Mesenchymal stem cell (in vitro differentiated cells and primary cell): ENCODE results near the gene TMEM233.

Experiments
- DNase-seq: peaks from one replicate; pipeline ENCODE4 v3.0.0-alpha.2; 2013
- H2AFZ ChIP-seq: one replicate; pipeline ENCODE4 v1.6.1; 2013; ENCODE audit warnings: low read depth, mild to moderate bottlenecking, control low read depth, inconsistent platforms, low read length, moderate library complexity
- H2AK5ac ChIP-seq: 2 replicates; pipeline ENCODE4 v1.6.1; 2013; ENCODE audit warnings: low read length, moderate library complexity, mild to moderate bottlenecking, inconsistent platforms; ENCODE audit not compliant: severe bottlenecking
- H2BK120ac ChIP-seq: one replicate; pipeline ENCODE4 v1.6.1; 2013; ENCODE audit warnings: low read depth, mild to moderate bottlenecking, inconsistent platforms, low read length, moderate library complexity
- H2BK12ac ChIP-seq, 2 experiments: one replicate each; pipeline ENCODE4 v1.6.1; 2013; ENCODE audit warnings: inconsistent platforms in 2 of 2, low read length in 2 of 2, mild to moderate bottlenecking in 2 of 2, moderate library complexity in 2 of 2, control low read depth in 1 of 2
- H2BK15ac ChIP-seq: one replicate; pipeline ENCODE4 v1.6.1; 2013; ENCODE audit warnings: mild to moderate bottlenecking, low read depth, inconsistent platforms; ENCODE audit not compliant: poor library complexity, severe bottlenecking
- H2BK5ac ChIP-seq: 2 replicates; pipeline ENCODE4 v1.6.1; 2013; ENCODE audit warnings: low read depth, mild to moderate bottlenecking, low read length, control low read depth, inconsistent platforms; ENCODE audit not compliant: poor library complexity, severe bottlenecking
- H3K14ac ChIP-seq, 2 experiments: one replicate each; pipeline ENCODE4 v1.6.1; 2013; ENCODE audit warnings: inconsistent platforms in 2 of 2, low read length in 2 of 2, control low read depth in 1 of 2, mild to moderate bottlenecking in 1 of 2, moderate library complexity in 1 of 2
- H3K18ac ChIP-seq, 2 experiments: one replicate each; pipeline ENCODE4 v1.6.1; 2013; ENCODE audit warnings: inconsistent platforms in 2 of 2, low read length in 2 of 2, control low read depth in 1 of 2, low read depth in 1 of 2, mild to moderate bottlenecking in 1 of 2
- H3K23ac ChIP-seq, 2 experiments: one replicate each; pipeline ENCODE4 v1.6.1; 2013; ENCODE audit warnings: inconsistent platforms in 2 of 2, low read length in 2 of 2, mild to moderate bottlenecking in 2 of 2, moderate library complexity in 2 of 2, control low read depth in 1 of 2
- H3K27ac ChIP-seq: 2 replicates; pipeline ENCODE4 v1.5.1; 2013; ENCODE audit warnings: mild to moderate bottlenecking, moderate library complexity, low read length, control low read depth, inconsistent platforms; ENCODE audit not compliant: poor library complexity, severe bottlenecking
- H3K27me3 ChIP-seq, 2 experiments: 2 replicates each; pipeline versions ENCODE4 v1.6.1 to v1.7.0; 2013; ENCODE audit warnings: low read length in 2 of 2, mild to moderate bottlenecking in 2 of 2, moderate library complexity in 2 of 2, control low read depth in 1 of 2, inconsistent platforms in 1 of 2; ENCODE audit not compliant: control insufficient read depth in 1 of 2, insufficient read depth in 1 of 2
- H3K36me3 ChIP-seq, 2 experiments: 2 replicates each; pipeline versions ENCODE4 v1.6.1 to v1.7.0; 2013; ENCODE audit warnings: low read length in 2 of 2, control low read depth in 1 of 2, inconsistent platforms in 1 of 2, low read depth in 1 of 2, mild to moderate bottlenecking in 1 of 2; ENCODE audit not compliant: insufficient read depth in 2 of 2, control insufficient read depth in 1 of 2
- H3K4ac ChIP-seq, 2 experiments: one replicate each; pipeline ENCODE4 v1.6.1; 2013; ENCODE audit warnings: inconsistent platforms in 2 of 2, low read length in 2 of 2, mild to moderate bottlenecking in 2 of 2, moderate library complexity in 2 of 2, control low read depth in 1 of 2, low read depth in 1 of 2
- H3K4me1 ChIP-seq: 2 replicates; pipeline ENCODE4 v1.6.1; 2013; ENCODE audit warnings: low read depth, low read length, control low read depth; ENCODE audit not compliant: control insufficient read depth, insufficient read depth
- H3K4me2 ChIP-seq: 2 replicates; pipeline ENCODE4 v1.6.1; 2013; ENCODE audit warnings: low read length, mild to moderate bottlenecking, inconsistent platforms; ENCODE audit not compliant: poor library complexity, severe bottlenecking
- H3K4me3 ChIP-seq, 2 experiments: 2 replicates each; pipeline versions ENCODE4 v1.5.1 to v1.7.0; 2013; ENCODE audit warnings: low read length in 2 of 2, mild to moderate bottlenecking in 2 of 2, control low read depth in 1 of 2, low read depth in 1 of 2; ENCODE audit not compliant: insufficient read depth in 1 of 2
- H3K79me1 ChIP-seq: replicated peaks from 2 replicates; pipeline ENCODE4 v1.6.1; 2013; ENCODE audit warnings: mild to moderate bottlenecking, control low read depth, low read length, inconsistent platforms; ENCODE audit not compliant: poor library complexity, severe bottlenecking
- H3K9ac ChIP-seq: 2 replicates; pipeline ENCODE4 v1.7.0; 2013; ENCODE audit warnings: mild to moderate bottlenecking, low read length, moderate library complexity
- H3K9me3 ChIP-seq: 2 replicates; pipeline ENCODE4 v1.7.0; 2013; ENCODE audit warnings: mild to moderate bottlenecking, low read length; ENCODE audit not compliant: control insufficient read depth
- H4K8ac ChIP-seq: one replicate; pipeline ENCODE4 v1.6.1; 2013; ENCODE audit warnings: inconsistent platforms, mild to moderate bottlenecking, low read length, moderate library complexity
- H4K91ac ChIP-seq: one replicate; pipeline ENCODE4 v1.6.1; 2013; ENCODE audit warnings: mild to moderate bottlenecking, low read length, inconsistent platforms
- WGBS: methylation state at CpG from one replicate; pipeline ENCODE4 v1.1.7; 2013; ENCODE audit warnings: mixed read lengths; 5-methylcytosine and 5-hydroxymethylcytosine counted together

TMEM233 gene

DNA sequence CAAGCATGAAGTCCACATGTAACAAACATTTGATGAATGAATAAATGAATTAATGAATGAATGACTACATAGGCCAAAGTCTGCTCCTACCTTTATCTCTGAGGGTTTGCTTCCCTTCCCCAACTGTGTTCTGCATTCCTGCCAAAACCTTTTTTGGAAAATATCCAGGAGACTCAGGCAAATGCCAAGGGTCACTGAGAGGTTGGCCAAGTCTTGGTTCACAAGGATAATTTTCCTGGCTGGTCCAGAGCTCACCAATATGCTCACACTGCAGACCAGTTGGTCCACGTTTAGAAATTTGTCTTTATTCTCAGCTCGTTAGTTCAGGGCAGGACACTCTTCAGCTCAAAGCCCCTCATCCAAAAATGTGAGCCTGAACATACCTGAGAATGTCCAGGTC is 10.2 kb downstream of the TMEM233 start:
- DNase-seq, result no peak
- Histone ChIP-seq H3K18ac (no peak overlapping the region), H4K91ac (no peak overlapping the region), H2BK5ac (no peak overlapping the region), H3K79me1 (no peaks in the 10 kb centered on the region), H3K4me2 (no peak overlapping the region), H3K4ac (no peak overlapping the region), H2BK15ac (no peak overlapping the region), H3K14ac (no peak overlapping the region), H3K4me3 (no peak overlapping the region), H2AFZ (no peak overlapping the region), H2BK12ac (no peak overlapping the region), H3K36me3 (no peaks in the 10 kb centered on the region), H4K8ac (no peak overlapping the region), H3K23ac (no peak overlapping the region), H3K9me3 (no peaks in the 10 kb centered on the region), H2BK120ac (no peak overlapping the region), H2AK5ac (no peak overlapping the region), H3K4me1 (no peaks in the 10 kb centered on the region), H3K9ac (no peak overlapping the region), H3K27ac (no peak overlapping the region), H3K27me3 (no peaks in the 10 kb centered on the region)
- 56% methylated on average over 2 of the region's 2 CpGs for WGBS

DNA sequence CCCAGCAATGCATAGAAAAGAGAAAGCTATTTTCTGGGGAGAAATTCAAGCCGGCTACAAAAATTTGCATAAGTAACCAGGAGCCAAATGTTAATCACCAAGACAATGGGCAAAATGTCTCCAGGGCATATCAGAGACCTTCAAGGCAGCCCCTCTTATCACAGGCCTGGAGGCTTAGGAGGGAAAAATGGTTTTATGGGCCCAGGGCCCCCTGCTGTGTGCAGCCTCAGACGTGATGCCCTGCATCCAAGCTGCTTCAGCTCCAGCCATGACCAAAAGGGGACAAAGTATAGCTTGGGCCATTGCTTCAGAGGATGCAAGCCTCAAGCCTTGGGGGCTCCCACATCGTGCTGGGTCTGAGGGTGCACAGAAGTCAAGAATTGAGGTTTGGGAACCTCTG is 15.8 kb downstream of the TMEM233 start:
- 49% methylated on average over 3 of the region's 3 CpGs for WGBS
- H3K4me2 ChIP-seq, result no peak overlapping the region
- no peak overlapping the region for H3K14ac ChIP-seq
- no peaks in the 10 kb centered on the region for H3K36me3 ChIP-seq
- no peak overlapping the region for H2AFZ ChIP-seq
- H3K4ac ChIP-seq, result no peak overlapping the region
- H2BK12ac ChIP-seq, result no peak overlapping the region
- no peak for DNase-seq
- H3K79me1 ChIP-seq, result no peaks in the 10 kb centered on the region
- H3K4me3 ChIP-seq, result no peak overlapping the region
- H4K8ac ChIP-seq, result no peak overlapping the region
- no peak overlapping the region for H2AK5ac ChIP-seq
- no peak overlapping the region for H3K9ac ChIP-seq
- no peak overlapping the region for H2BK120ac ChIP-seq
- H2BK15ac ChIP-seq, result no peak overlapping the region
- no peaks in the 10 kb centered on the region for H3K4me1 ChIP-seq
- no peak overlapping the region for H3K18ac ChIP-seq
- H3K27me3 ChIP-seq, result no peaks in the 10 kb centered on the region
- H3K23ac ChIP-seq, result no peak overlapping the region
- no peaks in the 10 kb centered on the region for H3K9me3 ChIP-seq
- no peak overlapping the region for H2BK5ac ChIP-seq
- no peak overlapping the region for H3K27ac ChIP-seq
- no peak overlapping the region for H4K91ac ChIP-seq

DNA sequence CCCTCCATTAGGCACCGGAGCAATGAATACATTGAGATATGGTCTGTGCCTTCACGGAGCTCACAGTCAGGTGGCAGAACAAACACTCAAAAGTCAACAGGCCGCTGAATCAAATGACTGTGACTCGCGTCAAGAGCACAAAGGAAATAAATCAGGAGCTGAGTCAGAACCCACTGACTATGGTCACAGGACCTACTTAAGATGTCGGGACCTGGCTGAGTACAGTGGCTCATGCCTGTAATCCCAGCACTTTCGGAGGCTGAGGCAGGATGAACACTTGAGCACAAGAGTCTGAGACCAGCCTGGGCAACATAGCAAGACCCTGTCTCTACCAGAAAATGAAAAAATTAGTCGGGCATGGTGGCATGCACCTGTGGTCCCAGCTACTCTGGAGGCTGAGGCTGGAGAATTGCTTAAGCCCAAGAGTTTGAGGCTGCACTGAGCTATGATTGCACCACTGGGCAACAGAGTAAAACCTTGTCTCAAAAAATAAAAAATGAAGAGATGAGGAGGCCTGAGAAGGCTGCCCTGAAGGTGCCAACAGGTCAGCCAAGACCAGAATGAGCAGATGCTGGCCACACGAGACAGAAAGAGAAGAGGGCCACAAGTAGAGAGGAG is 19.9 kb downstream of the TMEM233 start:
- no peak for DNase-seq
- Histone ChIP-seq H3K4me3 (no peak overlapping the region), H2BK15ac (no peak overlapping the region), H2BK120ac (no peak overlapping the region), H2BK5ac (no peak overlapping the region), H2BK12ac (no peak overlapping the region), H3K9ac (no peak overlapping the region), H4K8ac (no peak overlapping the region), H3K4me1 (no peaks in the 10 kb centered on the region), H3K18ac (no peak overlapping the region), H3K4ac (no peak overlapping the region), H4K91ac (no peak overlapping the region), H3K27me3 (no peaks in the 10 kb centered on the region), H2AK5ac (no peak overlapping the region), H3K36me3 (no peaks in the 10 kb centered on the region), H3K4me2 (no peak overlapping the region), H3K23ac (no peak overlapping the region), H3K79me1 (no peaks in the 10 kb centered on the region), H3K9me3 (no peaks in the 10 kb centered on the region), H2AFZ (no peak overlapping the region), H3K27ac (no peak overlapping the region), H3K14ac (no peak overlapping the region)
- WGBS, result 69% methylated on average over 9 of the region's 9 CpGs

DNA sequence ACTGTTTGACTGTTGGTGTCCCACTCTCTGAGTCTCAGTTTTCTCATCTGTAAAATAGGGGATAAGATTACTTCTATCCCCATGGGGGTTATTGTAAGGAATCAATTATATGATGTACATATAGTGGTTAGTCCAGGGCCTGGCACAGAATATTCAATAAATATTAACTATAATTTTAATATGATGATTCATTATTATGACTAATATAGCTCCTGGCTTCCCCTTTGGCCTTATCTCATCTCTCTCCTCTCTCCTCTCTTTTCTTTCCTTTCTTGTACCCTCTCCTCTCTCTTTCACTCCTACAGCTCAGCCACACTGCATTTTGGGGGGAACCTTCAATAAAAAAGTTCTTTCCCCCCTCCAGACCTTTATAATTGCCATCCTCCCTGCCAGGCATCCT is 21.1 kb downstream of the TMEM233 start:
- Histone ChIP-seq H3K27me3 (no peaks in the 10 kb centered on the region), H3K4me2 (no peak overlapping the region), H3K18ac (no peak overlapping the region), H3K14ac (no peak overlapping the region), H2BK12ac (no peak overlapping the region), H2AK5ac (no peak overlapping the region), H4K8ac (no peak overlapping the region), H3K4me1 (no peaks in the 10 kb centered on the region), H3K9me3 (peaks cover 3% of the 10 kb centered on the region), H2BK5ac (no peak overlapping the region), H3K36me3 (no peaks in the 10 kb centered on the region), H2BK15ac (no peak overlapping the region), H2AFZ (no peak overlapping the region), H4K91ac (no peak overlapping the region), H3K4me3 (no peak overlapping the region), H3K9ac (no peak overlapping the region), H2BK120ac (no peak overlapping the region), H3K23ac (no peak overlapping the region), H3K4ac (no peak overlapping the region), H3K27ac (no peak overlapping the region), H3K79me1 (no peaks in the 10 kb centered on the region)
- no peak for DNase-seq
